ENCODE measurements around the gene TAS1R3.
A peak's percentile ranks its signal among the peaks of the same experiment; 100 is the strongest.

Gene TAS1R3

DNA sequence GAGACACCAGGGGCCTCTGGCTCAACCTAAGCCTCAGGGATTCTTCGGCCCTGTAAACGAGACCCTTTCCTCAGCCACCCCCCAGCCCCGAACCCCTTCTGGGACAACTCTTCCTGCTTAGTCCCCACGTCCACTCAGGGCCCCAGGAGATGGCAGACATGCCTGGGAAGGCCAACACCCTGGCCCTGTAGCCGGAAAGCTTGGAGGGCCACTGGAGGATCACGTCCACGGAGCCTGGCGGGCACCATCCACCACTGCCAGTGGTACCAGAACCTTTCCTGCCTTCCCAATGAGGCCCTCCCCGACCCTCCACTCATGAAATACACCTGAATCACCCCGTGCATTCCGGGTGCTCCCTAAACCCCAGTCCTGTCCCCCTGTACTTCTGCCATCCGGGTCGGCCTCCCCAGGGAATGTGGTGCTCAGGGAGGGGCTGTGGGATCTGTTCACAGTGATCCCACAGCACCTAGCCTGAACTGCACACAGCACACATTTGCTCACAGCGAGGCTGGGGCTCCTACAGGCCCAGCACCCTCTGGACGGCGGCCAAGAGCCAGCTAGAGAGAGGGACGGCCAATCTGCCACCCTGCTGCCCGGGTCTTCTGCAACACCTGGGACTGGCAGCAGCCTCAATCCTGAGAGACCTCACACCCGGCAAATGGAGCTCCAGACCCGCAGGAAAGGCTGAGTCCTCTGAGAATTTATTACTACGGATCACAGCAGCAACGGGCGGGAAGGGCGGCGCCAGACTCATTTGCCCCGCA lies 42.2 kb downstream of the TAS1R3 start:
- no peak for DNase-seq (ENCODE audit: low spot score)
- TF ChIP-seq, protein P1, sequence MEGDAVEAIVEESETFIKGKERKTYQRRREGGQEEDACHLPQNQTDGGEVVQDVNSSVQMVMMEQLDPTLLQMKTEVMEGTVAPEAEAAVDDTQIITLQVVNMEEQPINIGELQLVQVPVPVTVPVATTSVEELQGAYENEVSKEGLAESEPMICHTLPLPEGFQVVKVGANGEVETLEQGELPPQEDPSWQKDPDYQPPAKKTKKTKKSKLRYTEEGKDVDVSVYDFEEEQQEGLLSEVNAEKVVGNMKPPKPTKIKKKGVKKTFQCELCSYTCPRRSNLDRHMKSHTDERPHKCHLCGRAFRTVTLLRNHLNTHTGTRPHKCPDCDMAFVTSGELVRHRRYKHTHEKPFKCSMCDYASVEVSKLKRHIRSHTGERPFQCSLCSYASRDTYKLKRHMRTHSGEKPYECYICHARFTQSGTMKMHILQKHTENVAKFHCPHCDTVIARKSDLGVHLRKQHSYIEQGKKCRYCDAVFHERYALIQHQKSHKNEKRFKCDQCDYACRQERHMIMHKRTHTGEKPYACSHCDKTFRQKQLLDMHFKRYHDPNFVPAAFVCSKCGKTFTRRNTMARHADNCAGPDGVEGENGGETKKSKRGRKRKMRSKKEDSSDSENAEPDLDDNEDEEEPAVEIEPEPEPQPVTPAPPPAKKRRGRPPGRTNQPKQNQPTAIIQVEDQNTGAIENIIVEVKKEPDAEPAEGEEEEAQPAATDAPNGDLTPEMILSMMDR (conservative IDR thresholded peaks at IDR 0.05; ENCODE audit: low read depth) = no peak
- ChIA-PET POLR2A (ENCODE audit: low non-redundant PET) (interaction anchor here (0.6 kb wide), 1 partner anchor 9 kb away, joined by 3 read pairs; no protein-coding TSS in a partner anchor), CTCF (interaction anchor here (0.8 to 2.1 kb wide), 4 partner anchors 22 to 73 kb away, joined by 3 to 10 read pairs (median 3); no protein-coding TSS in a partner anchor)
- H3K27ac ChIP-seq = peak overlapping the region; percentile 90

DNA sequence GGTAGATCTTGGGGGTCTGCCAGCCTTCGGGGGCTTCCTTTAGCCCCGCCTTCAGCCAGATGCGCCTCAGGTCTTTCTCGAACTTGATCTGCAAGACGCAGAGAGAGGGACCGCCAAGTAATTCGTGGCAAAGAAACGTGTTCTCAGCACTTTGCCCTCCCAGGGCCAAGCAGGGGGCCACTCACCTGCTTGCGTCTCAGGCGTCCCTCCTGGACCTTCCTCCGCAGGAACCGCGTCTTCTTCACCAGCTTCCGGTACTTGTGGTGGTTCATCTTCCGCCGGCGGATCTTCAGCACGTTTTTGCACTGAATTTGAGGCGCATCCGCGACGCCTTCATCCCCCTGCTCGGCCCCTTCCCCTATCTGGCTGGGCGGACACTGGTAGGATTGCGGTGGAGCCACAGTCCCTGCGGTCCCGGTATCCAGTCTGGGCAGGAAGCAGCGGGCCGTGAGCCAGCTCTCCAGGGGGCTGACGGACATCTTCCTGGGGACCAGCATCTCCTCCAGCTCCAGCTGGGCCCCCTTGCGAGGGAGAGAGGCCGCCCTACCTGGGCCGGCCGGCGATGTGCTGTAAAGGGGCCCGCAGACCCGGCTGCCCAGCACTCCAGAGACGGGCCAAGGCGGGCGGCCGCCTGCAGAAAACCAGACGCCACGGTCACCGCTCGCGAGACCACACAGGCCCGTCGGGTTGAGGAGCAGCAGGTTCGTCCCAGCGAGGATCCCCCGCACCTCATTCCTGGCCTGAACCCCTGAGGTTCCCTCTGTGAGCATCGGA lies 42.9 kb downstream of the TAS1R3 start:
- POLR2A ChIA-PET (ENCODE audit: low non-redundant PET) = interaction anchor here (0.6 kb wide), 1 partner anchor 165 kb away, joined by 3 read pairs; no protein-coding TSS in a partner anchor

DNA sequence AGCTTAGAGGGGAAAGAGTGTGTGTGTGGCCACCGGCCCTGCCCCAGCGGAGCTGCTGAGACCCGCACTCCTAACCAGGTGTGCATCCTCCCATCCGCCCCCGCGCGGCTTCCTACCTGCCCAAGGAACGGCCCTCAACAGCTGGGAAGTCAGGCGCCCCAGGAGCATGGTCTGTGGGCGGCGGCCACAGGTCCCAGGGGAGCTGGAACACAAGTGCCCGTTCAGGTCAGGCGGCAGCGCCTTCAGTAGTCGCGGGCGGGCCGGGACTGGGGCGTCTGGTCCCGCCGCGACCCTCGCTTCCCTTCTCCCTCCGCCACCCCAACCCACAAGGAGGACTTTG lies 43.5 kb downstream of the TAS1R3 start:
- no peak for DNase-seq (ENCODE audit: low spot score)
- TF ChIP-seq, protein P1 (conservative IDR thresholded peaks at IDR 0.05; ENCODE audit: low read depth) = no peak
- H3K27ac ChIP-seq = peak overlapping the region; percentile 90
- POLR2A ChIA-PET (ENCODE audit: low non-redundant PET) = interaction anchor here (0.6 kb wide), 1 partner anchor 166 kb away, joined by 3 read pairs; no protein-coding TSS in a partner anchor
- CTCF ChIA-PET = interaction anchor here (0.6 to 1.8 kb wide), 2 partner anchors 26 to 165 kb away, joined by 3 to 6 read pairs; no protein-coding TSS in a partner anchor

More for the DNA sequence above, 42.9 kb downstream of the TAS1R3 start:
- DNase-seq (ENCODE audit: low spot score) = no peak
- CTCF ChIA-PET = interaction anchor here (0.6 to 2.1 kb wide), 4 partner anchors 22 to 164 kb away, joined by 3 to 10 read pairs (median 4); no protein-coding TSS in a partner anchor
- TF ChIP-seq, protein P1 (conservative IDR thresholded peaks at IDR 0.05; ENCODE audit: low read depth) = no peak
- H3K27ac ChIP-seq = peak overlapping the region; percentile 90

DNA sequence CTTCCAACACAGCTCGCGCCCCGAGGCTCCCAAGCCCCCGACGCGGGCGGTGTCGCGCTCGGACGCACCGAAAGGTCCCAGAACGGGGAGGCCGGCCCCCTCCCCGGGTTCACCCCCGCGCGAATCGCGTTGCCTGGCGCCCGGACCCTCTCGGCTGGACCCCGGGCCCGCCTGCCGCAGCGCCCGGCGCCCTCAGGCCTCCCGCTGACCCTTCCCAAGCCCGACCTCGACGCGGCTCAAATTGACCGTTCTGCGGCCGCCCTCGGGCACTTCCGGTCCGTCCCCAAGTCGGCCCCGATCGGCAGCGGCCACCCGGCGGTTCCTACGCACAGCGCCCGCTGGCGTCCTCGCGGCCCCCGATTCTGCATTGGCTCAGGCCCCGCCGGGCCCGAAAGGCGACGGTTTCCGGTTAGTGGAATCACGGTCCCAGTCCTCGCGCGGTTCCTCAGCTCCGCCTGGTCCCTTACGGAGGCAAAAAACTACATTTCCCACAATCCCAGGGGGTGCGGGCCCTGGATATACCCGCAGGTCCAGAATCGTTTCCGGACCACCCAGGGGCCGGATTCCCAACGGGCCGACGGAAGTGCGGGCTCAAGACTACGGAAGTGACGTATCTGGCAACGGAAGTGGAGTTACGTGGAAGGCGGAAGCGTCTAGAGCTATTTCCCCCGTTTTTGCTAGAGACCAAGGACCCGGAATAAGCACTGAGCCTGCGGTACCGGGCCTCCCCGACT lies 44.0 kb downstream of the TAS1R3 start, which contains the start of gene AURKAIP1:
Gene AURKAIP1 (minus strand): TSS at position 279 of the 734 bp plus-strand sequence. CDS start 451 bp downstream, outside the sequence.
- POLR2A ChIA-PET (ENCODE audit: low non-redundant PET) = interaction anchor here (0.7 to 1.1 kb wide), 5 partner anchors 24 to 66 kb away, joined by 3 to 4 read pairs (median 4); partner anchors contain the start of gene CCNL2
- peak; percentile 99 for DNase-seq (ENCODE audit: low spot score)
- CTCF ChIA-PET = interaction anchor here (0.6 to 1.8 kb wide), 3 partner anchors 15 to 130 kb away, joined by 3 to 6 read pairs (median 4); no protein-coding TSS in a partner anchor
- TF ChIP-seq, protein P1 (conservative IDR thresholded peaks at IDR 0.05; ENCODE audit: low read depth) = no peak
- H3K27ac ChIP-seq = peak within 1 kb of the TSS; percentile 90

DNA sequence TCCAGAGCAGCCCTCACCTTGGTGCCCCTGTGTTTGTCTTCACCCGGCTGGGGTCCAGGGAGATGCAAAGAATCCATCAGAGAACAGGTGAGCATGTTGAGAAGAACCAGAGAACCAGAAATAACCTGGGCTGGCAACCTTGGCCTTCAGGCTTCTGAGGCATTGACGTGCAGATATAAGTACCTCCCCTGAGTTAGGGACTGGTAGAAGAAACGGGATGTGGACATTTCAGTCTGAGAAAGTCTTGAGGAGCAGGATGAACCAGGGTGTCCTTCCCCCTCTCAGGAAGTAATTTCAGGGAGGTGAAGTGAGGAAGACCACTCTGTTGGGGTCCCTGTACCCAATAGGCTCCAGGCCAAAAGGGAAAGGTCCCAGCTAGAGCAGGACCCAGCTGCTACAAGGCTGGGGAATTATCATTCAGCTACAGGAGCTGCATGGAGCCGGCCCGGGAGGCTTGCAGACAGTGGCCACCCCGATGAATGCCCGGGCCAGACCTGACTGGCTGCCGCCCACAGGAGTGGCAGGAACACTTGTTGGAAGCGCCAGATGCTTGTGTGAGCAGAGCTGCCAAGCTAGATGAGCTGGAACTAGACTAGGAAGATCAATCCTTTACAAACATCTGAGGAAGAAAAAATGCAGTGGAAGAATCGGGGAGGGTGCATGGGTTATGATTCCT lies 45.6 kb downstream of the TAS1R3 start:
- CTCF ChIA-PET = interaction anchor here (0.7 to 1.1 kb wide), 2 partner anchors 21 to 128 kb away, joined by 3 to 5 read pairs; no protein-coding TSS in a partner anchor
- TF ChIP-seq, protein P1 (conservative IDR thresholded peaks at IDR 0.05; ENCODE audit: low read depth) = no peak
- POLR2A ChIA-PET (ENCODE audit: low non-redundant PET) = no interaction called here
- peak overlapping the region; percentile 90 for H3K27ac ChIP-seq
- DNase-seq (ENCODE audit: low spot score) = no peak
